Activated CD8-positive, alpha-beta T cell treated with anti-CD3 and anti-CD28 coated beads for 36 hours (primary cell): Measurements from ENCODE around the gene TTC39A. TPM values are rescaled to one million over a fixed set of nuclear protein-coding genes. Genes with fewer than 3 reads are reported as not detected.

Experiments used
- ATAC-seq: fragments of 200-7000 bp; cut with Tn5 transposase; one replicate; pipeline ENCODE4 v1.10.0; 2021; ENCODE audit warnings: mild to moderate bottlenecking, moderate library complexity
- CTCF ChIA-PET: fragments of 350-600 bp; sonication (Branson Sonifier 250); formaldehyde crosslinking; loops from one replicate; lab custom pipeline; 2021; ENCODE audit warnings: antibody characterized with exemption; lab: Charles Lee
- POLR2A ChIA-PET: fragments of 350-600 bp; sonication (Branson Sonifier 250); formaldehyde crosslinking; loops from one replicate; lab custom pipeline; 2021; ENCODE audit warnings: antibody characterized with exemption; lab: Charles Lee
- DNase-seq: peaks from one replicate; pipeline ENCODE4 v3.0.0-alpha.2; 2020
- H3K27ac Mint-ChIP-seq: one replicate; pipeline ENCODE4 v1.8.0; 2021; ENCODE audit warnings: mild to moderate bottlenecking, mixed read lengths
- H3K27me3 Mint-ChIP-seq: one replicate; pipeline ENCODE4 v1.8.0; 2021; ENCODE audit warnings: mixed read lengths
- H3K36me3 Mint-ChIP-seq: one replicate; pipeline ENCODE4 v1.8.0; 2021; ENCODE audit warnings: low read depth, mixed read lengths
- H3K4me1 Mint-ChIP-seq: one replicate; pipeline ENCODE4 v1.8.0; 2021; ENCODE audit warnings: low read depth, mixed read lengths
- H3K4me3 Mint-ChIP-seq: one replicate; pipeline ENCODE4 v1.8.0; 2021; ENCODE audit warnings: mild to moderate bottlenecking, moderate library complexity, mixed read lengths
- H3K9me3 Mint-ChIP-seq: one replicate; pipeline ENCODE4 v1.8.0; 2021; ENCODE audit warnings: mixed read lengths
- CTCF ChIP-seq: fragments of 200-600 bp; IDR thresholded peaks from one replicate; pipeline ENCODE4 v1.8.0; 2022; ENCODE audit warnings: antibody characterized with exemption, mild to moderate bottlenecking
- intact Hi-C: fragments of 100-400 bp; cut with micrococcal nuclease; formaldehyde crosslinking; loops from one replicate; pipeline ENCODE4 v1.10.0; 2022
- total RNA-seq, 2 experiments: library from RNA; stranded (reverse); gene quantifications; one replicate each; pipeline ENCODE4 v1.2.3, GENCODE V29; 2021

TTC39A gene
- total RNA-seq, 2 experiments from 2014 or later = 0.50 TPM; not detected in 1

DNA sequence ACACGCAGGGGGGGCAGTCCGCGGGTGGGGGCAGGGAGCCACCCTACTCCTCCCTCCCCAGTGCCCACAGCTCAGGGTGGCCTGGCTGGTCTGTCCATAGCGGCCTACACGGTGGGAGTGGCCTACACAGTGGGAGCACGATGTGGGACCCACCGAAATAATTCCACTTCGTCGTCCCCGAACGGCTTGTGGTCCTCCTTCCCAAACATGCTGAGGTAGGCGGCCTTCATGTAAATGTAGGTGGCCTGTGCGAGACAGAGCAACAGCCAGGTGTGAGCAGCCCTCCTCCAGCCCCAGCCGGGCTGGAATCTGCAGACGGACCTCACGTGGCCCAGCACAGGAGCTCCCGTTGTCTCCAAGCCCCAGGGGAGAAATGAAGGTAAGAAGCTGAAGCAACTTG, 34.4 kb downstream of the TTC39A start:
- TF ChIP-seq CTCF = no peak
- POLR2A ChIA-PET = interaction anchor here (0.6 to 1.5 kb wide), 2 partner anchors 9 to 19 kb away, joined by 3 to 4 read pairs; no protein-coding TSS in a partner anchor
- Mint-ChIP-seq H3K27me3 (no peaks in the 10 kb centered on the region), H3K27ac (no peak overlapping the region), H3K36me3 (no peaks in the 10 kb centered on the region), H3K9me3 (no peaks in the 10 kb centered on the region), H3K4me1 (peaks cover 22% of the 10 kb centered on the region), H3K4me3 (no peak overlapping the region)
- intact Hi-C loops = no loop called here
- no peak for ATAC-seq
- DNase-seq = no peak
- CTCF ChIA-PET = interaction anchor here (0.5 to 4.0 kb wide), 26 partner anchors 9 to 466 kb away, joined by 3 to 63 read pairs (median 6); partner anchors contain the start of genes RNF11 and TTC39A

- H3K36me3 Mint-ChIP-seq = no peaks in the 10 kb centered on the region
- no peak overlapping the region for H3K27ac Mint-ChIP-seq
- CTCF ChIA-PET = interaction anchor here (1.6 to 4.0 kb wide), 6 partner anchors 7 to 104 kb away, joined by 3 to 63 read pairs (median 24); no protein-coding TSS in a partner anchor
- DNase-seq (no peak), ATAC-seq (no peak)
- peaks cover 17% of the 10 kb centered on the region for H3K4me1 Mint-ChIP-seq
- POLR2A ChIA-PET = interaction anchor here (1.5 kb wide), 1 partner anchor 20 kb away, joined by 3 read pairs; no protein-coding TSS in a partner anchor
- no peak for TF ChIP-seq CTCF
- H3K4me3 Mint-ChIP-seq = no peak overlapping the region
- H3K9me3 Mint-ChIP-seq = no peaks in the 10 kb centered on the region
- H3K27me3 Mint-ChIP-seq = no peaks in the 10 kb centered on the region
- intact Hi-C loops = no loop called here
Measured at GRCh38 chr1:51294566-51295184, 35.7 kb downstream of the TTC39A start.

DNA sequence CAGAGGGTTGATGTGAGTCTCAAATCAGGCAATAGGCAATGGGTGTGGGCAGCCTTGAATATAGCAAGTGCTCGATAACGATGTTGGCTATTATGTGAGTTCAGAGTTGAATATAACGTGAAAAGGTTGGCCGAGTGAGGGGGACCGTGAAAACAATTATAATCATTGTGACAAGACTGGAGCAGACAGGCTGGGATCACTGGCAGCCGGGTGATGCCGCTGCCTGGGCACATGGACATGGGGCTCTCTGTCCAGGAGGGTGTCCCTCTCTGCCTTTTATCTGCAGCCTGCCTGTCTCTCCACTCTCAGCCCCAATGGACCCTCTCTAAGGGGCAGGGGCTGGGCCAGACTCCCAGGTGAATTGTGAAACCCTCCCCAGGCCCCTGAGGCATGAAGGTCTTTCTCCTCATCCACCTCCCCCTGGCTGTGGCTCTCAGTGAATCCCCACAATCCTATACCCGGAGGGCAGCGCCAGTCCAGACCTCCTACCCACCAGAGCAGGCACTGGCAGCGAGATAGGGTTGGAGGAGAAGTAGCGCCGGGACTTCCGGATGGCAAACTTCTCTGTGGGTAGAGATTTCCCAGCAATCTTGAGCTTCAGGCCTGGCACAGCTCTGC, 36.4 kb downstream of the TTC39A start:
- no peaks in the 10 kb centered on the region for H3K27me3 Mint-ChIP-seq
- no peak overlapping the region for H3K4me3 Mint-ChIP-seq
- H3K36me3 Mint-ChIP-seq = no peaks in the 10 kb centered on the region
- peaks cover 17% of the 10 kb centered on the region for H3K4me1 Mint-ChIP-seq
- ChIA-PET POLR2A (no interaction called here), CTCF (interaction anchor here (1.6 to 4.0 kb wide), 2 partner anchors 39 to 103 kb away, joined by 3 to 63 read pairs; no protein-coding TSS in a partner anchor)
- H3K9me3 Mint-ChIP-seq = no peaks in the 10 kb centered on the region
- intact Hi-C loops = no loop called here
- no peak for DNase-seq
- no peak overlapping the region for H3K27ac Mint-ChIP-seq
- no peak for ATAC-seq
- TF ChIP-seq CTCF = no peak

DNA sequence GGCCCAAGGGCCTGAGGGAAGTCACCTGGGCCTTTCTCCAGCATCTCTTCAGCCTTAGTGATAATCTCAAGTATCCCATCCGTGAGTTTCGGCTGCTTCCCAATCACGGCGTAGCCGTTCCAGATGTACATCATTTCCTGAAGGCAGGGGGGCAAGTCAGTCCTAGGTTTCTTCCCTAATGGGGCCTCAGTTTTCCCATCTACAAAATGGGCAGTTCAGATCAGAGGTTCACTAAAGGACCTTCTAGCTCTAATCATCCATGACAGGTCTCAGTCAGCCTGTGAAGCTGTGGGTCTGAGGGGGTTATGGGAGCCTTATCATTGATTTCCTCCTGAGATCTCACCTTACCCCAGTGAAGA, 39.9 kb downstream of the TTC39A start:
- Mint-ChIP-seq H3K27me3 (no peaks in the 10 kb centered on the region), H3K4me3 (no peak overlapping the region), H3K9me3 (no peaks in the 10 kb centered on the region), H3K36me3 (no peaks in the 10 kb centered on the region), H3K4me1 (peaks cover 6% of the 10 kb centered on the region), H3K27ac (no peak overlapping the region)
- no peak for TF ChIP-seq CTCF
- ChIA-PET CTCF (no interaction called here), POLR2A (no interaction called here)
- DNase-seq = no peak
- intact Hi-C loops = no loop called here
- no peak for ATAC-seq
